ENCODE data around the gene ZDHHC8.

The ZDHHC8 gene

GRCh38 chr22:20114506-20115475, 16.8 kb upstream of the ZDHHC8 start:
- DNase-seq, result no peak

GRCh38 chr22:20115691-20116375, 15.8 kb upstream of the ZDHHC8 start, which contains the start of gene RANBP1:
Gene RANBP1 (plus strand): TSS chr22:20116104. CDS start chr22:20116185, 81 bp downstream.
- DNase-seq, result no peak

- no peak for DNase-seq
These were observed 15.1 kb upstream of the ZDHHC8 start for GRCh38 chr22:20116376-20116950.

GRCh38 chr22:20116951-20117632, 14.5 kb upstream of the ZDHHC8 start, which contains the start of gene TRMT2A:
Gene TRMT2A (minus strand): TSS chr22:20117226. CDS start chr22:20116906, 320 bp downstream.
- DNase-seq, result peak; percentile 97

- DNase-seq, result peak; percentile 44
These were observed 13.8 kb upstream of the ZDHHC8 start for GRCh38 chr22:20117633-20118299.

- DNase-seq, result peak; percentile 40
These were observed 13.1 kb upstream of the ZDHHC8 start for GRCh38 chr22:20118300-20119020.

- DNase-seq, result no peak
These were observed 9.7 kb upstream of the ZDHHC8 start for GRCh38 chr22:20121856-20122415.

- DNase-seq, result no peak
These were observed 8.1 kb upstream of the ZDHHC8 start for GRCh38 chr22:20123366-20124082.

- DNase-seq, result no peak
These were observed 7.4 kb upstream of the ZDHHC8 start for GRCh38 chr22:20124083-20124787.

- no peak for DNase-seq
These were observed 6.1 kb upstream of the ZDHHC8 start for GRCh38 chr22:20125201-20126174.

- DNase-seq, result no peak
These were observed 5.1 kb upstream of the ZDHHC8 start for GRCh38 chr22:20126284-20127029.

- no peak for DNase-seq
These were observed 4.2 kb upstream of the ZDHHC8 start for GRCh38 chr22:20127318-20127868.

GRCh38 chr22:20127869-20128618, 3.6 kb upstream of the ZDHHC8 start:
- no peak for DNase-seq

GRCh38 chr22:20128619-20128901, 3.0 kb upstream of the ZDHHC8 start:
- DNase-seq, result no peak

GRCh38 chr22:20128902-20129746, 2.5 kb upstream of the ZDHHC8 start:
- peak; percentile 53 for DNase-seq

GRCh38 chr22:20129747-20130014, 1.9 kb upstream of the ZDHHC8 start:
- no peak for DNase-seq

All from hematopoietic multipotent progenitor cell treated with erythropoietin and hydrocortisone succinate and interleukin-3 and kit ligand, for 8 days (in vitro differentiated cells).